ENCODE data around the gene FGFRL1.
A peak's percentile ranks its signal among the peaks of the same experiment; 100 is the strongest.

The FGFRL1 gene

GRCh38 chr4:1000686-1001260, 10.7 kb upstream of the FGFRL1 start:
- H3K36me3 ChIP-seq (ENCODE audit: control insufficient read depth, insufficient read depth, low read length), result no peaks in the 10 kb centered on the region
- H3K4me3 ChIP-seq (ENCODE audit: low read depth, low read length), result no peak overlapping the region
- no peaks in the 10 kb centered on the region for H3K9me3 ChIP-seq (ENCODE audit: control insufficient read depth, low read length)
- no peak overlapping the region for H3K4me2 ChIP-seq (ENCODE audit: low read length)
- peaks cover 2% of the 10 kb centered on the region for H3K4me1 ChIP-seq
- no peak for TF ChIP-seq CTCF (IDR thresholded peaks at IDR 0.05)
- no peaks in the 10 kb centered on the region for H3K79me2 ChIP-seq
- no peak overlapping the region for H3K9ac ChIP-seq
- H3K27ac ChIP-seq, result no peak overlapping the region
- no peak overlapping the region for H2AFZ ChIP-seq
- H3K27me3 ChIP-seq (ENCODE audit: control insufficient read depth, insufficient read depth, low read length), result peaks cover 19% of the 10 kb centered on the region

GRCh38 chr4:1001561-1002130, 9.8 kb upstream of the FGFRL1 start:
- Histone ChIP-seq H3K4me2 (ENCODE audit: low read length) (no peak overlapping the region), H2AFZ (no peak overlapping the region), H3K27ac (no peak overlapping the region), H3K27me3 (ENCODE audit: control insufficient read depth, insufficient read depth, low read length) (peaks cover 19% of the 10 kb centered on the region), H3K79me2 (no peaks in the 10 kb centered on the region), H3K9ac (no peak overlapping the region), H3K4me1 (peaks cover 2% of the 10 kb centered on the region), H3K36me3 (ENCODE audit: control insufficient read depth, insufficient read depth, low read length) (no peaks in the 10 kb centered on the region), H3K4me3 (ENCODE audit: low read depth, low read length) (no peak overlapping the region), H3K9me3 (ENCODE audit: control insufficient read depth, low read length) (no peaks in the 10 kb centered on the region)
- no peak for TF ChIP-seq CTCF (IDR thresholded peaks at IDR 0.05)

- TF ChIP-seq CTCF (IDR thresholded peaks at IDR 0.05), result no peak
- H3K4me1 ChIP-seq, result peaks cover 2% of the 10 kb centered on the region
- no peak overlapping the region for H3K27ac ChIP-seq
- H3K79me2 ChIP-seq, result no peaks in the 10 kb centered on the region
- H3K9me3 ChIP-seq (ENCODE audit: control insufficient read depth, low read length), result no peaks in the 10 kb centered on the region
- no peak overlapping the region for H3K9ac ChIP-seq
- peaks cover 19% of the 10 kb centered on the region for H3K27me3 ChIP-seq (ENCODE audit: control insufficient read depth, insufficient read depth, low read length)
- no peaks in the 10 kb centered on the region for H3K36me3 ChIP-seq (ENCODE audit: control insufficient read depth, insufficient read depth, low read length)
- H3K4me2 ChIP-seq (ENCODE audit: low read length), result peak overlapping the region; percentile 3
- H2AFZ ChIP-seq, result no peak overlapping the region
- peak overlapping the region; percentile 1 for H3K4me3 ChIP-seq (ENCODE audit: low read depth, low read length)
Measured at GRCh38 chr4:1002131-1002630, 9.2 kb upstream of the FGFRL1 start.

GRCh38 chr4:1002631-1003251, 8.7 kb upstream of the FGFRL1 start:
- peaks cover 19% of the 10 kb centered on the region for H3K27me3 ChIP-seq (ENCODE audit: control insufficient read depth, insufficient read depth, low read length)

More at GRCh38 chr4:1002631-1003251, 8.7 kb upstream of the FGFRL1 start:
- H3K9ac ChIP-seq, result no peak overlapping the region
- TF ChIP-seq CTCF (IDR thresholded peaks at IDR 0.05), result no peak
- no peak overlapping the region for H2AFZ ChIP-seq
- peaks cover 2% of the 10 kb centered on the region for H3K4me1 ChIP-seq
- H3K4me2 ChIP-seq (ENCODE audit: low read length), result peak overlapping the region; percentile 3
- H3K36me3 ChIP-seq (ENCODE audit: control insufficient read depth, insufficient read depth, low read length), result no peaks in the 10 kb centered on the region
- no peaks in the 10 kb centered on the region for H3K79me2 ChIP-seq
- no peak overlapping the region for H3K27ac ChIP-seq
- H3K4me3 ChIP-seq (ENCODE audit: low read depth, low read length), result peak overlapping the region; percentile 1
- no peaks in the 10 kb centered on the region for H3K9me3 ChIP-seq (ENCODE audit: control insufficient read depth, low read length)

All from parathyroid adenoma (tissue), 2 donors.